HEK293 (cell line): ENCODE data around the gene ARHGEF2.

Source experiments
- OVOL3 ChIP-seq: fragments of 450-650 bp; formaldehyde crosslinking; IDR thresholded peaks from 2 replicates; pipeline ENCODE4 v1.5.1; 2016; ENCODE audit warnings: missing biosample characterization, missing genetic modification characterization
- TF ChIP-seq, protein P1 (sequence below): fragments of 450-650 bp; formaldehyde crosslinking; IDR thresholded peaks from 2 replicates; pipeline ENCODE4 v1.5.1; 2016; ENCODE audit warnings: missing biosample characterization, missing genetic modification characterization
- TF ChIP-seq, protein P2 (sequence below): fragments of 450-650 bp; formaldehyde crosslinking; IDR thresholded peaks from 2 replicates; pipeline ENCODE4 v1.5.1; 2016; ENCODE audit warnings: missing biosample characterization, missing genetic modification characterization

DNA sequence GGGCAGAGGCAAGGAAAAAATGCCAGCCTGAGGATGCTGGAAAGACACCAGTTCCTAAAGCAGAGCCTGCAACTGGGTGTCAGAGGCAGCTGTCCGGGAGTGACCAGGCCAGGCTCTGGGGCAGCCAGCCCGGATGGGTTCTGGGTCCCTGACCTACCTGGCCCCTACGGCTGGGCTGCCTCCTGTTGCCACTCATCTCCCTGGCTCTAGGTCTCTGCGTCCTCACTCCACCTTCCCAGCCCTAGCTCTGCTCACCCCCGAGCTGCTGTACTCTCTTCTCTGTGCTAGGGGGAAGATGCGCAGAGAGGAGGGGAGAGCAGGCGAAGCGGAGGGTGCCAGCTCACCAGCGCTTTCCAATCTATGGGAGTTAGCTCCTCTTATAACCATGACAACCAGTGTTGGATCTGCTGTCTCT, 9.0 kb downstream of the ARHGEF2 start:
- TF ChIP-seq, protein P1, sequence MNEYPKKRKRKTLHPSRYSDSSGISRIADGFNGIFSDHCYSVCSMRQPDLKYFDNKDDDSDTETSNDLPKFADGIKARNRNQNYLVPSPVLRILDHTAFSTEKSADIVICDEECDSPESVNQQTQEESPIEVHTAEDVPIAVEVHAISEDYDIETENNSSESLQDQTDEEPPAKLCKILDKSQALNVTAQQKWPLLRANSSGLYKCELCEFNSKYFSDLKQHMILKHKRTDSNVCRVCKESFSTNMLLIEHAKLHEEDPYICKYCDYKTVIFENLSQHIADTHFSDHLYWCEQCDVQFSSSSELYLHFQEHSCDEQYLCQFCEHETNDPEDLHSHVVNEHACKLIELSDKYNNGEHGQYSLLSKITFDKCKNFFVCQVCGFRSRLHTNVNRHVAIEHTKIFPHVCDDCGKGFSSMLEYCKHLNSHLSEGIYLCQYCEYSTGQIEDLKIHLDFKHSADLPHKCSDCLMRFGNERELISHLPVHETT (tag by site-specific recombination) = no peak
- TF ChIP-seq, protein P2, sequence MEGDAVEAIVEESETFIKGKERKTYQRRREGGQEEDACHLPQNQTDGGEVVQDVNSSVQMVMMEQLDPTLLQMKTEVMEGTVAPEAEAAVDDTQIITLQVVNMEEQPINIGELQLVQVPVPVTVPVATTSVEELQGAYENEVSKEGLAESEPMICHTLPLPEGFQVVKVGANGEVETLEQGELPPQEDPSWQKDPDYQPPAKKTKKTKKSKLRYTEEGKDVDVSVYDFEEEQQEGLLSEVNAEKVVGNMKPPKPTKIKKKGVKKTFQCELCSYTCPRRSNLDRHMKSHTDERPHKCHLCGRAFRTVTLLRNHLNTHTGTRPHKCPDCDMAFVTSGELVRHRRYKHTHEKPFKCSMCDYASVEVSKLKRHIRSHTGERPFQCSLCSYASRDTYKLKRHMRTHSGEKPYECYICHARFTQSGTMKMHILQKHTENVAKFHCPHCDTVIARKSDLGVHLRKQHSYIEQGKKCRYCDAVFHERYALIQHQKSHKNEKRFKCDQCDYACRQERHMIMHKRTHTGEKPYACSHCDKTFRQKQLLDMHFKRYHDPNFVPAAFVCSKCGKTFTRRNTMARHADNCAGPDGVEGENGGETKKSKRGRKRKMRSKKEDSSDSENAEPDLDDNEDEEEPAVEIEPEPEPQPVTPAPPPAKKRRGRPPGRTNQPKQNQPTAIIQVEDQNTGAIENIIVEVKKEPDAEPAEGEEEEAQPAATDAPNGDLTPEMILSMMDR = no peak
- no peak for TF ChIP-seq OVOL3 (tag by site-specific recombination)
